Measurements from ENCODE around the gene PRR3.
A peak's percentile ranks its signal among the peaks of the same experiment; 100 is the strongest.

Gene PRR3

GRCh38 chr6:30571075-30571761 lies 14.1 kb downstream of the PRR3 start, which contains the start of gene ABCF1:
ABCF1 (plus strand) TSS chr6:30571442; CDS start chr6:30571488, 46 bp downstream.
- Mint-ChIP-seq H3K36me3 (ENCODE audit: low read depth) (no peaks in the 10 kb centered on the region), H3K27ac (peak within 1 kb of the TSS; percentile 90), H3K9me3 (no peaks in the 10 kb centered on the region), H3K27me3 (ENCODE audit: low read depth, poor library complexity) (peaks cover 16% of the 10 kb centered on the region), H3K4me1 (peaks cover 46% of the 10 kb centered on the region), H3K4me3 (peak within 1 kb of the TSS; percentile 95)
- DNase-seq: peak; percentile 100
- TF ChIP-seq CTCF (IDR thresholded peaks at IDR 0.05): no peak

- Mint-ChIP-seq H3K27ac (peak overlapping the region; percentile 90), H3K4me1 (peaks cover 46% of the 10 kb centered on the region), H3K36me3 (ENCODE audit: low read depth) (peaks cover 4% of the 10 kb centered on the region), H3K27me3 (ENCODE audit: low read depth, poor library complexity) (peaks cover 16% of the 10 kb centered on the region), H3K9me3 (no peaks in the 10 kb centered on the region), H3K4me3 (peak overlapping the region; percentile 95)
- DNase-seq: no peak
- no peak for TF ChIP-seq CTCF (IDR thresholded peaks at IDR 0.05)
These were observed 14.6 kb downstream of the PRR3 start for GRCh38 chr6:30571762-30572082.

GRCh38 chr6:30572148-30572547 lies 15.1 kb downstream of the PRR3 start:
- TF ChIP-seq CTCF (IDR thresholded peaks at IDR 0.05): no peak
- no peaks in the 10 kb centered on the region for H3K9me3 Mint-ChIP-seq
- DNase-seq: no peak
- peaks cover 16% of the 10 kb centered on the region for H3K27me3 Mint-ChIP-seq (ENCODE audit: low read depth, poor library complexity)
- peaks cover 46% of the 10 kb centered on the region for H3K4me1 Mint-ChIP-seq
- H3K4me3 Mint-ChIP-seq: peak overlapping the region; percentile 95
- peak overlapping the region; percentile 90 for H3K27ac Mint-ChIP-seq
- H3K36me3 Mint-ChIP-seq (ENCODE audit: low read depth): peaks cover 9% of the 10 kb centered on the region

- no peak for TF ChIP-seq CTCF (IDR thresholded peaks at IDR 0.05)
- Mint-ChIP-seq H3K9me3 (no peaks in the 10 kb centered on the region), H3K4me3 (peak overlapping the region; percentile 95), H3K27me3 (ENCODE audit: low read depth, poor library complexity) (peaks cover 13% of the 10 kb centered on the region), H3K36me3 (ENCODE audit: low read depth) (peaks cover 18% of the 10 kb centered on the region), H3K4me1 (peaks cover 46% of the 10 kb centered on the region), H3K27ac (peak overlapping the region; percentile 13)
- no peak for DNase-seq
These were observed 16.0 kb downstream of the PRR3 start for GRCh38 chr6:30573113-30573512.

- H3K4me3 Mint-ChIP-seq: no peak overlapping the region
- H3K27ac Mint-ChIP-seq: no peak overlapping the region
- H3K36me3 Mint-ChIP-seq (ENCODE audit: low read depth): peaks cover 64% of the 10 kb centered on the region
- no peak for DNase-seq
- no peaks in the 10 kb centered on the region for H3K9me3 Mint-ChIP-seq
- H3K4me1 Mint-ChIP-seq: peaks cover 9% of the 10 kb centered on the region
- no peaks in the 10 kb centered on the region for H3K27me3 Mint-ChIP-seq (ENCODE audit: low read depth, poor library complexity)
- TF ChIP-seq CTCF (IDR thresholded peaks at IDR 0.05): no peak
These were observed 21.0 kb downstream of the PRR3 start for GRCh38 chr6:30578051-30578450.

- H3K4me3 Mint-ChIP-seq: no peak overlapping the region
- peaks cover 2% of the 10 kb centered on the region for H3K27me3 Mint-ChIP-seq (ENCODE audit: low read depth, poor library complexity)
- H3K4me1 Mint-ChIP-seq: no peaks in the 10 kb centered on the region
- TF ChIP-seq CTCF (IDR thresholded peaks at IDR 0.05): no peak
- no peak overlapping the region for H3K27ac Mint-ChIP-seq
- no peak for DNase-seq
- no peaks in the 10 kb centered on the region for H3K9me3 Mint-ChIP-seq
- peaks cover 84% of the 10 kb centered on the region for H3K36me3 Mint-ChIP-seq (ENCODE audit: low read depth)
These were observed 26.8 kb downstream of the PRR3 start for GRCh38 chr6:30583921-30584320.
